Thyroid gland (tissue), 4 donors: ENCODE data around the gene GSPT1. TPM values are rescaled to one million over a fixed set of nuclear protein-coding genes. Genes with fewer than 3 reads are reported as not detected.
"Not testable (repeated sequence)": the region's sequence is repeated elsewhere in the genome, so short reads cannot be mapped to it uniquely, and the experiment has no call there.

Experiments used
- DNase-seq, 2 donors: peaks; one replicate each; pipeline ENCODE4 v3.0.0-alpha.2; 2019
- H3K27ac ChIP-seq, 3 donors: fragments of 200-600 bp; sonication (generic); 1 replicate in 2 of 3; 2 replicates in 1 of 3; pipeline ENCODE4 v1.5.1; 2016 to 2019; ENCODE audit warnings: mild to moderate bottlenecking in 1 of 3, moderate library complexity in 1 of 3
- H3K27me3 ChIP-seq: fragments of 200-600 bp; sonication (generic); one replicate; pipeline ENCODE4 v1.5.1; 2019
- H3K36me3 ChIP-seq, 2 donors: fragments of 200-600 bp; sonication (generic); one replicate each; pipeline ENCODE4 v1.5.1; 2016 to 2019
- H3K4me1 ChIP-seq, 2 donors: fragments of 200-600 bp; sonication (generic); one replicate each; pipeline ENCODE4 v1.5.1; 2017 to 2019
- H3K4me3 ChIP-seq, 3 donors: fragments of 200-600 bp; sonication (generic); replicated peaks in 1 of 3; 1 replicate in 2 of 3; 2 replicates in 1 of 3; pipeline ENCODE4 v1.5.1; 2016; ENCODE audit warnings: mild to moderate bottlenecking in 1 of 3
- H3K9me3 ChIP-seq: fragments of 200-600 bp; sonication (generic); one replicate; pipeline ENCODE4 v1.5.1; 2017
- POLR2A ChIP-seq, 2 donors: fragments of 450-650 bp; IDR thresholded peaks; one replicate each; pipeline ENCODE4 v1.6.1; 2017; ENCODE audit warnings: antibody characterized with exemption in 2 of 2, mild to moderate bottlenecking in 2 of 2, moderate library complexity in 1 of 2
- WGBS, 2 donors: methylation state at CpG; one replicate each; pipeline ENCODE4 v1.1.5; 2017; 5-methylcytosine and 5-hydroxymethylcytosine counted together
- intact Hi-C: fragments of 100-400 bp; cut with DNase I; formaldehyde crosslinking; loops from one replicate; pipeline ENCODE4 v1.15.1; 2023
- total RNA-seq, 4 donors: library from RNA; depleted of rRNA; stranded (reverse); fragments of >200 nt; gene quantifications; one replicate each; pipeline ENCODE4 v1.2.3, GENCODE V29; 2016
- TF ChIP-seq, protein P1 (sequence below), 6 experiments: fragments of 200-600 bp in 3 of 6; fragments of 450-650 bp in 3 of 6; sonication (generic) in 3 of 6; IDR thresholded peaks; one replicate each; pipeline ENCODE4 v1.5.1; 2016 to 2019; ENCODE audit warnings: antibody characterized with exemption in 6 of 6, mild to moderate bottlenecking in 2 of 6, inconsistent platforms in 1 of 6, moderate library complexity in 1 of 6

The GSPT1 gene
- total RNA-seq, 4 donors from 2014 or later, result 71.9 to 106 (median 86.6) TPM

DNA sequence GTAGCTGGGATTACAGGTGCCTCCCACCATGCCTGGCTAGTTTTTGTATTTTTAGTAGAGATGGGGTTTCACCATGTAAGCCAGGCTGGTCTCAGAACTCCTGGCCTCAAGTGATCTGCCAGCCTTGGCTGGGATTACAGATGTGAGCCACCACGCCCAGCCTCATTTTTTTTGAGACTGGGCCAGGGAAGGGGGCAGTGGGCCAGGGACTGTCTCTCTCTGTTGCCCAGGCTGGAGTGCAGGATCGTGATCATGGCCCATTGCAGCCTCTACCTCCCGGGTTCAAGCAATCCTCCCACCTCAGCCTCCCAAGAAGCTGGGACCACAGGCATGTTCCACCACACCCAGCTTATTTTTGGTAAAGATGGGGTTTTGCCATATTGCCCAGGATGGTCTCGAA is 80.4 kb downstream of the GSPT1 start:
- Histone ChIP-seq H3K27ac (no peak overlapping the region), H3K27me3 (no peaks in the 10 kb centered on the region), H3K9me3 (no peaks in the 10 kb centered on the region), H3K4me1 (no peaks in the 10 kb centered on the region), H3K4me3 (no peak overlapping the region), H3K36me3 (peaks cover 36 to 39% of the 10 kb centered on the region in 2 donors)
- TF ChIP-seq, protein P1, sequence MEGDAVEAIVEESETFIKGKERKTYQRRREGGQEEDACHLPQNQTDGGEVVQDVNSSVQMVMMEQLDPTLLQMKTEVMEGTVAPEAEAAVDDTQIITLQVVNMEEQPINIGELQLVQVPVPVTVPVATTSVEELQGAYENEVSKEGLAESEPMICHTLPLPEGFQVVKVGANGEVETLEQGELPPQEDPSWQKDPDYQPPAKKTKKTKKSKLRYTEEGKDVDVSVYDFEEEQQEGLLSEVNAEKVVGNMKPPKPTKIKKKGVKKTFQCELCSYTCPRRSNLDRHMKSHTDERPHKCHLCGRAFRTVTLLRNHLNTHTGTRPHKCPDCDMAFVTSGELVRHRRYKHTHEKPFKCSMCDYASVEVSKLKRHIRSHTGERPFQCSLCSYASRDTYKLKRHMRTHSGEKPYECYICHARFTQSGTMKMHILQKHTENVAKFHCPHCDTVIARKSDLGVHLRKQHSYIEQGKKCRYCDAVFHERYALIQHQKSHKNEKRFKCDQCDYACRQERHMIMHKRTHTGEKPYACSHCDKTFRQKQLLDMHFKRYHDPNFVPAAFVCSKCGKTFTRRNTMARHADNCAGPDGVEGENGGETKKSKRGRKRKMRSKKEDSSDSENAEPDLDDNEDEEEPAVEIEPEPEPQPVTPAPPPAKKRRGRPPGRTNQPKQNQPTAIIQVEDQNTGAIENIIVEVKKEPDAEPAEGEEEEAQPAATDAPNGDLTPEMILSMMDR (IDR thresholded peaks at IDR 0.05), result no peak
- no peak for TF ChIP-seq POLR2A (IDR thresholded peaks at IDR 0.05)
- intact Hi-C loops, result no loop called here
- no peak for DNase-seq
- 92 to 100% methylated on average over 2 to 4 of the region's 4 CpGs for WGBS, 2 donors

DNA sequence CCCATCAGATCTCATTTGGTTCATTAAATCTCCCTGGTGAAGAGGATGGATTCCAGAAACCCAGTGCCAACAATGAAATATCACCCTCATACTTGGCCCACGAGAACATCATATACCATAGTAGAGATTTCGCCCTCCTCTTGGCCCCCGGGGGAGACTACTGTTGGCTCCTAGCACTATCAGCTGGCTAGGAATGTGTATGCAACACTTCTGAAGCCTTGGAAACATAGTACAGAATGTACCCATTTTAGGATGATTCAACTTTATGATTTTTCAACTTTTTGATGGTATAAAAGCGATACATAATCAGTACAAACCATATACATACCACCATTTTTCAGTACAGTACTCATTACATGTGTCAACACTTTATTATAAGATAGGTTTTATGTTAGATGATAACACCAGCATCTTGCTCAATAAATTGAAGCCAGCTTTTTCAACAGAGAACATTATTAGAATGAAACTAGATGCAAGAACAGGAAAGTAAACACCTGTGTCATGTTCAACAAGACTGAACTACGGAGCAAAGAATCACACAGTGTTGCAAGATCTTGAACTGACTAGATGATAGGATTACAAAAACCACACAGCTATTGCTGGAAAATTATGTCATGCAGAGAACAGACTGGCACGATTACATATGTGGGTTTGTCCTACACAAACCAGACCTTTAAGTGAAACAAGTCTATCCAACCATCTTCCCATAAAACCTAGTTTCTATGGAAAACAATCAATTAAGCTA is 81.6 kb downstream of the GSPT1 start:
- TF ChIP-seq, protein P1 (IDR thresholded peaks at IDR 0.05), result no peak
- TF ChIP-seq POLR2A (IDR thresholded peaks at IDR 0.05), result no peak
- intact Hi-C loops, result no loop called here
- no peaks in the 10 kb centered on the region for H3K27me3 ChIP-seq
- H3K9me3 ChIP-seq, result no peaks in the 10 kb centered on the region
- no peaks in the 10 kb centered on the region for H3K4me1 ChIP-seq
- H3K27ac ChIP-seq, result no peak overlapping the region
- peaks cover 26 to 27% of the 10 kb centered on the region in 2 donors for H3K36me3 ChIP-seq
- no peak for DNase-seq
- WGBS, 2 donors, result 76 to 90% methylated on average over 6 of the region's 6 CpGs
- H3K4me3 ChIP-seq, result no peak overlapping the region

DNA sequence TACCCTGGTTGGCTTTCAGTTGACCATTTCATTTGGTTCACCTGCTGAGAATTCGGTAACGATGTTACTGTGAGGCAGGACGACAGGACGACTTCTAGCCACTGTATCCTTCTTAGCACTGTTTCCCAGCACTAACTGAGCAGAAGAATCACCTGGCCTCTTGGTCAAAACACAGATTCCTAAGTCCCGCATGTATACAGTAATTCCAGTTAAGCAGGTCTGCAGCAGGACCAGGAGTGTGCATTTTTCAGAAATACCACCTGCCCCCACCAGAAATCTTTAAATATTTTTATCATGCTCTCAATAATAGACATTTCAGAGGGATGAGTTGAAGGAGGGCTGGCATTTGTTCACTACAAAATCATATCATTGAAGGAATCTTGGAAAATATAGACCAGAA is 87.1 kb downstream of the GSPT1 start:
- TF ChIP-seq, protein P1 (IDR thresholded peaks at IDR 0.05), result no peak
- no peak for TF ChIP-seq POLR2A (IDR thresholded peaks at IDR 0.05)
- H3K27ac ChIP-seq, result no peak overlapping the region
- no peak overlapping the region for H3K4me3 ChIP-seq
- H3K9me3 ChIP-seq, result no peaks in the 10 kb centered on the region
- H3K36me3 ChIP-seq, result no peaks in the 10 kb centered on the region
- 79 to 93% methylated on average over 5 of the region's 5 CpGs for WGBS, 2 donors
- no peak for DNase-seq
- intact Hi-C loops, result no loop called here
- H3K4me1 ChIP-seq, result peaks cover 0 to 9% of the 10 kb centered on the region in 2 donors
- no peaks in the 10 kb centered on the region for H3K27me3 ChIP-seq

DNA sequence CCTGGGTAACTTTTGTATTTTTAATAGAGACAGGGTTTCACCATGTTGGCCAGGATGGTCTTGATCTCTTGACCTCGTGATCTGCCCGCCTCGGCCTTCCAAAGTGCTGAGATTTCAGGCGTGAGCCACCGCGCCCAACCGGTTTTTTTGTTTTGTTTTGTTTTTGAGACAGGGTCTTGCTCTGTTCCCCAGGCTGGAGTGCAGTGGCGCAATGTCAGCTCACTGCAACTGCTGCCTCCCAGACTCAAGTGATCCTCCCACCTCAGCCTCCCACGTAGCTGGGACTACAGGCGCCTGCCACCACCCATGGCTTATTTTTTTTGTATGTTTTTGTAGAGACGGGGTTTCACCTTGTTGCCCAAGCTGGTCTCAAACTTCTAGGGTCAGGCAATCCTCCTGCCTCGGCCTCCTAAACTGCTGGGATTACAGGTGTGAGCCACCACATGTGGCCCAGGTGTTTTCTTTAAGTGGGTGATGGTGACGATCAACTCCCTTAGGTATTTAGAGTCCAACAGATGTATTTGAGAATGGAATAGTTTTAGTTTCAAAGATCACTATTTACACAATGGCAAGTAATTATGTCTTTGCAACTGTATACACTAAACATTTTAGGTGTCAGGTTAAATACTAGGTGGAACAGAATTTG is 90.1 kb downstream of the GSPT1 start:
- H3K4me3 ChIP-seq, H3K36me3 ChIP-seq, H3K9me3 ChIP-seq, intact Hi-C loops, H3K27me3 ChIP-seq, DNase-seq, H3K4me1 ChIP-seq, H3K27ac ChIP-seq: not testable (repeated sequence)
- 91 to 95% methylated on average over 13 of the region's 13 CpGs for WGBS, 2 donors

DNA sequence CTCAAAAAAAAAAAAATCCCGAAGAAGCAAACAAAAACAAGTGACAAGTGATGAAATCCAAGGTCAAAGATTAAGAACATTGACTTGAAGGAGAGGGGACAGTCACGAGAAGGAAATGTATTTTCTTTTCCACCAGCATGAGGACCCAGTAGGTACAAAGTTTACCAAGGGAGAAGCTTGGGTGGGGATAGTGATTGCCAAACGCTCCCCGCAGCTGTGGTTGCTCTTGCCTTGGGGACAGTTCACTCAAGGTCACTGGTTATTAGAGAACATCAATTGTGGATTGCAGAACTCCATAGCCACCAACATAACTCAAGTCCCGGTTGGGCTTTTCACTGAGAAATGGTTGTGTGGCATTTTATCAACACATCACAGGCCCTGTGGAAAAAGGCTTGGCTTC is 91.4 kb downstream of the GSPT1 start:
- TF ChIP-seq, protein P1 (IDR thresholded peaks at IDR 0.05), result no peak
- Histone ChIP-seq H3K9me3 (no peaks in the 10 kb centered on the region), H3K27ac (peak overlapping the region in 1 of 3 donors; percentile 32), H3K36me3 (no peaks in the 10 kb centered on the region), H3K27me3 (no peaks in the 10 kb centered on the region), H3K4me1 (peaks cover 0 to 9% of the 10 kb centered on the region in 2 donors), H3K4me3 (no peak overlapping the region)
- peak; percentile 20 to 37 for DNase-seq
- intact Hi-C loops, result no loop called here
- WGBS, 2 donors, result 35 to 47% methylated on average over 5 of the region's 5 CpGs

DNA sequence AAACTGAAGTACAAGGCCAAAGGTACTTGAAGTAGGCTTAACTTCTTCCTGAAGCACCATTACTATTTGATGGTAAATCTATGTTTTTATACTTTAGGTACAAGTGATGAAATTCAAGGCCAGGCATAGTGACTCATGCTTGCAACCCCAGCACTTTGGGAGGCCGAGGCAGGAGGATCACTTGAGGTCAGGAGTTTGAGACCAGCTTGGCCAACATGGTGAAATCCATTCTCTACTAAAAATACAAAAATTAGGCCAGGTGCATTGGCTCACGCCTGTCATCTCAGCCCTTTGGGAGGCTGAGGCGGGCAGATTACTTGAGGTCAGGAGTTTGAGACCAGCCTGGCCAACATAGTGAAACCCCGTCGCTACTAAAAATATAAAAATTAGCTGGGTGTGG is 92.1 kb downstream of the GSPT1 start:
- H3K4me3 ChIP-seq, H3K36me3 ChIP-seq, H3K4me1 ChIP-seq, H3K27me3 ChIP-seq, H3K9me3 ChIP-seq, H3K27ac ChIP-seq, intact Hi-C loops, DNase-seq: not testable (repeated sequence)
- 97 to 99% methylated on average over 5 of the region's 5 CpGs for WGBS, 2 donors
